Gastrocnemius medialis (tissue), 4 donors: Measurements from ENCODE around the gene NR4A1. TPM values are rescaled to one million over a fixed set of nuclear protein-coding genes. Genes with fewer than 3 reads are reported as not detected.

Source experiments
- ATAC-seq, 2 donors: fragments of 150-250 bp; one replicate each; pipeline ENCODE4 v1.9.1; 2016
- DNase-seq, 2 donors: peaks; one replicate each; pipeline ENCODE4 v3.0.0-alpha.2; 2019
- H3K27ac ChIP-seq, 4 donors: fragments of 200-600 bp; sonication (generic); 1 replicate in 1 of 4; 2 replicates in 3 of 4; pipeline ENCODE4 v1.5.1; 2016 to 2018; ENCODE audit warnings: mild to moderate bottlenecking in 2 of 4, moderate library complexity in 1 of 4
- H3K27me3 ChIP-seq, 3 donors: fragments of 200-600 bp; sonication (generic) in 2 of 3; 1 replicate in 1 of 3; 2 replicates in 2 of 3; pipeline versions ENCODE4 v1.5.1 to v1.6.0; 2016 to 2019; ENCODE audit warnings: mild to moderate bottlenecking in 1 of 3, moderate library complexity in 1 of 3
- H3K36me3 ChIP-seq, 2 donors: fragments of 200-600 bp; sonication (generic) in 1 of 2; one replicate each; pipeline ENCODE4 v1.5.1; 2017 to 2018
- H3K4me1 ChIP-seq, 2 donors: fragments of 200-600 bp; sonication (generic) in 1 of 2; one replicate each; pipeline ENCODE4 v1.5.1; 2016 to 2017; ENCODE audit warnings: mild to moderate bottlenecking in 2 of 2
- H3K4me3 ChIP-seq, 4 donors: fragments of 200-600 bp; sonication (generic) in 3 of 4; 1 replicate in 1 of 4; 2 replicates in 3 of 4; pipeline ENCODE4 v1.5.1; 2016 to 2019; ENCODE audit warnings: mild to moderate bottlenecking in 2 of 4
- H3K9me3 ChIP-seq, 3 donors: fragments of 200-600 bp; sonication (generic) in 2 of 3; 1 replicate in 1 of 3; 2 replicates in 2 of 3; pipeline ENCODE4 v1.5.1; 2016 to 2019
- CTCF ChIP-seq, 5 experiments: fragments of 450-650 bp in 3 of 5; fragments of 200-600 bp in 2 of 5; sonication (generic) in 2 of 5; IDR thresholded peaks in 4 of 5; conservative IDR thresholded peaks in 1 of 5; 1 replicate in 4 of 5; 2 replicates in 1 of 5; pipeline ENCODE4 v1.5.1; 2016 to 2019; ENCODE audit warnings: antibody characterized with exemption in 5 of 5, mild to moderate bottlenecking in 3 of 5, moderate library complexity in 3 of 5
- POLR2A ChIP-seq, 2 donors: fragments of 450-650 bp; IDR thresholded peaks; one replicate each; pipeline ENCODE4 v1.6.1; 2017; ENCODE audit warnings: antibody characterized with exemption in 2 of 2, mild to moderate bottlenecking in 2 of 2, moderate library complexity in 2 of 2
- in situ Hi-C, 4 donors: fragments of 200-750 bp; cut with MboI; loops; one replicate each; pipeline versions ENCODE4 v1.15.0 to v1.8.0; 2017; ENCODE audit warnings: low sequenced_read_pairs in 4 of 4
- intact Hi-C: fragments of 100-400 bp; cut with DNase I; formaldehyde crosslinking; loops from one replicate; pipeline ENCODE4 v1.15.1; 2023; ENCODE audit warnings: low total_unique reads
- total RNA-seq, 4 donors: library from RNA; depleted of rRNA; stranded (reverse); fragments of >200 nt; gene quantifications; one replicate each; pipeline versions ENCODE4 v1.1.0 to v1.2.3, GENCODE V29; 2016

Gene NR4A1
- total RNA-seq, 4 donors from 2014 or later: 36.3 to 248 (median 90.1) TPM

GRCh38 chr12:52043386-52044212 is 7.6 kb upstream of the NR4A1 start:
- H3K27ac ChIP-seq: peak overlapping the region; percentile 90 to 98 (median 94)
- H3K9me3 ChIP-seq: no peaks in the 10 kb centered on the region
- intact Hi-C loops: loop anchor here (5.0 kb wide), 1 partner anchor 1004 kb away; no protein-coding TSS in a partner anchor
- ATAC-seq (peak; percentile 61 to 65), DNase-seq (peak; percentile 86 to 97)
- peak overlapping the region; percentile 52 to 74 (median 61) for H3K4me3 ChIP-seq
- H3K27me3 ChIP-seq: no peaks in the 10 kb centered on the region
- in situ Hi-C loops: no loop called here
- peaks cover 53 to 56% of the 10 kb centered on the region in 2 donors for H3K4me1 ChIP-seq
- TF ChIP-seq POLR2A (IDR thresholded peaks at IDR 0.05) (peak; percentile 91 to 97), CTCF (IDR thresholded peaks at IDR 0.05 in 4 of 5, conservative IDR thresholded peaks at IDR 0.05 in 1 of 5) (no peak)
- no peaks in the 10 kb centered on the region for H3K36me3 ChIP-seq

- Histone ChIP-seq H3K36me3 (no peaks in the 10 kb centered on the region), H3K4me3 (peak overlapping the region; percentile 52 to 74 (median 61)), H3K27me3 (no peaks in the 10 kb centered on the region), H3K9me3 (no peaks in the 10 kb centered on the region), H3K27ac (peak overlapping the region; percentile 90 to 98 (median 94)), H3K4me1 (peaks cover 58 to 62% of the 10 kb centered on the region in 2 donors)
- ATAC-seq (peak; percentile 65 to 67), DNase-seq (peak; percentile 87 to 95)
- in situ Hi-C loops: no loop called here
- TF ChIP-seq POLR2A (IDR thresholded peaks at IDR 0.05): peak in 1 of 2 donors; percentile 46
- peak in 1 of 5 experiments; percentile 5 for TF ChIP-seq CTCF (IDR thresholded peaks at IDR 0.05 in 4 of 5, conservative IDR thresholded peaks at IDR 0.05 in 1 of 5)
- intact Hi-C loops: loop anchor here (5.0 kb wide), 1 partner anchor 1003 kb away; no protein-coding TSS in a partner anchor
Observed at GRCh38 chr12:52044292-52044983, 6.8 kb upstream of the NR4A1 start.

- ATAC-seq (no peak), DNase-seq (no peak)
- intact Hi-C loops (no loop called here), in situ Hi-C loops (no loop called here)
- H3K4me1 ChIP-seq: peaks cover 67 to 71% of the 10 kb centered on the region in 2 donors
- no peaks in the 10 kb centered on the region for H3K36me3 ChIP-seq
- no peaks in the 10 kb centered on the region for H3K27me3 ChIP-seq
- no peaks in the 10 kb centered on the region for H3K9me3 ChIP-seq
- H3K27ac ChIP-seq: peak overlapping the region; percentile 90 to 98 (median 94)
- TF ChIP-seq CTCF (IDR thresholded peaks at IDR 0.05 in 4 of 5, conservative IDR thresholded peaks at IDR 0.05 in 1 of 5): no peak
- TF ChIP-seq POLR2A (IDR thresholded peaks at IDR 0.05): peak; percentile 11 to 37
- H3K4me3 ChIP-seq: peak overlapping the region; percentile 52 to 74 (median 61)
Observed at GRCh38 chr12:52045794-52046199, 5.4 kb upstream of the NR4A1 start.

DNA sequence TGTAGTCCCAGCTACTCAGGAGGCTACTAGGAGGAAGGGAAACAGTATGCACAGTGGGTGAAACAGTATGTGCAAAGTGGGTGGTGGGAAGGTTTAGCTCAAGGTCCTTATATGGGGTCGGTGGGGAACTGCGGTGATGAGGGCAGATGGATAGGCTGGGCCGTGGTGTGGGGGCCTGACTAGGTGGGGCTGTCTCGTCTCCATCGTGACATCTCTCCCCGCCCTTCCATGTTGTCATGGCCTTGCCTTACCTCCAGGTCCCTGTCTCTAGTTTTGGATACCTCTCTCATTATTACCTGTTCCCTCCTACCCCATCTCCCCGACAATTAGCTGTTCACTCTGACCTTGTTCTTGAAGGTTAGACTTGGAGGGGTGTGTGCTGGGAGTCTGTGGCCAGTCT is 4.4 kb upstream of the NR4A1 start:
- intact Hi-C loops (no loop called here), in situ Hi-C loops (no loop called here)
- H3K27me3 ChIP-seq: no peaks in the 10 kb centered on the region
- no peak for DNase-seq
- no peak for TF ChIP-seq CTCF (IDR thresholded peaks at IDR 0.05 in 4 of 5, conservative IDR thresholded peaks at IDR 0.05 in 1 of 5)
- TF ChIP-seq POLR2A (IDR thresholded peaks at IDR 0.05): no peak
- H3K4me1 ChIP-seq: peaks cover 59 to 69% of the 10 kb centered on the region in 2 donors
- H3K27ac ChIP-seq: peak overlapping the region; percentile 90 to 98 (median 94)
- no peaks in the 10 kb centered on the region for H3K36me3 ChIP-seq
- H3K4me3 ChIP-seq: peak overlapping the region in 1 of 4 donors; percentile 74
- no peaks in the 10 kb centered on the region for H3K9me3 ChIP-seq
- no peak for ATAC-seq
